RWPE2 (cell line): ENCODE data around the gene APOH.

Experiments
- ATAC-seq: fragments of 200-7000 bp; cut with Tn5 transposase; 3 replicates; pipeline ENCODE4 v1.9.1; 2021; ENCODE audit warnings: low read depth
- DNase-seq: peaks from one replicate; pipeline ENCODE4 v3.0.0-alpha.2; 2020; ENCODE audit warnings: low spot score
- H3K27ac ChIP-seq: fragments of 450-650 bp; 2 replicates; pipeline ENCODE4 v1.5.1; 2017; ENCODE audit warnings: mild to moderate bottlenecking; ENCODE audit not compliant: poor library complexity, severe bottlenecking
- H3K27me3 ChIP-seq: fragments of 250-450 bp; sonication (Bioruptor Pico); 2 replicates; pipeline ENCODE4 v1.5.1; 2021; ENCODE audit warnings: mild to moderate bottlenecking, moderate library complexity; ENCODE audit not compliant: insufficient read depth, poor library complexity, severe bottlenecking
- H3K36me3 ChIP-seq: fragments of 250-450 bp; sonication (Bioruptor Pico); 2 replicates; pipeline ENCODE4 v1.5.1; 2020; ENCODE audit warnings: low read depth, mild to moderate bottlenecking, moderate library complexity
- H3K4me1 ChIP-seq: fragments of 250-450 bp; sonication (Bioruptor Pico); 2 replicates; pipeline ENCODE4 v1.5.1; 2021; ENCODE audit warnings: mild to moderate bottlenecking, moderate library complexity; ENCODE audit not compliant: insufficient read depth, poor library complexity, severe bottlenecking
- H3K4me3 ChIP-seq: fragments of 250-450 bp; sonication (Bioruptor Pico); 2 replicates; pipeline ENCODE4 v1.5.1; 2021; ENCODE audit warnings: mild to moderate bottlenecking, moderate library complexity; ENCODE audit not compliant: severe bottlenecking
- H3K9me3 ChIP-seq: fragments of 250-450 bp; sonication (Bioruptor Pico); 2 replicates; pipeline ENCODE4 v1.5.1; 2021; ENCODE audit warnings: mild to moderate bottlenecking, moderate library complexity; ENCODE audit not compliant: severe bottlenecking
- CTCF ChIP-seq: fragments of 450-650 bp; IDR thresholded peaks from one replicate; pipeline ENCODE4 v1.5.1; 2017; ENCODE audit warnings: mild to moderate bottlenecking, moderate library complexity; ENCODE audit not compliant: poor library complexity, severe bottlenecking

The APOH gene

GRCh38 chr17:66230922-66231591, 1.8 kb upstream of the APOH start:
- TF ChIP-seq CTCF = no peak
- Histone ChIP-seq H3K36me3 (no peaks in the 10 kb centered on the region), H3K27me3 (peaks cover 3% of the 10 kb centered on the region), H3K4me3 (no peak overlapping the region), H3K27ac (no peak overlapping the region), H3K9me3 (no peaks in the 10 kb centered on the region), H3K4me1 (no peaks in the 10 kb centered on the region)
- DNase-seq (no peak), ATAC-seq (no peak)

DNA sequence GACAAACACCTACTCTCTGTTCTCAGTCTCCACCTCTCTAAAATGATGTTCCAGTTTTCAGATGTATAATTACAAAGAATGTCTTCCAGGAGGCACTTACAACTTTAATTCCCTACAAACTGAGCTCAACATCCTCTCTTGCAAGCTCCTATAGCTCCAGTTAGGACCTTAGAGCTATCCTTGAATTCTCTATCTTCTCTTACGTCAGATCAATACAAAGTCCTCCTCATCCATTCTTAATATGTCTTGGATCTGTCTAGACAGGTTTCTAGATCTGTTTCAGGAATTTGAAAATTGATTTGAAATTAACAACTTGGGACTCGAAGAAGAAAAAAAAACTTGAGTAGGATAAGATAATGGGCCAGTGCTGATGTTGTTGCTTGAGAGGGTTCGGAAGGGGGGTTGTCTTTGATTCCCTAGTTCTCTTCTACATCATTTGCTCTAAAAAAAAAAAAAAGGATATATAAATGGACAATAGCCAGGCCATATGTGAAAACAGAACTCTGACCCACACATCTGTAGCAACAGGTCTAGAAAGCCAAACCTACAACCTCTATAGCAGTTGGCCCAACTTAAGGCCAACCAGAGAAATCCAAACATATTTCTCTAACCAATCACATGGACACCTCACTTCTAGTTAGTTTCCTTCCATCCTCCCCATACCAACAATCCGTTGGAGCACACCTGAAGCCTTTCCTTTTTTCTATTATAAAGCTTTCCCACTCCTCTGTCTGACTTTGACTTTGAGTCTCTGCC, 746 bp upstream of the APOH start:
- DNase-seq = no peak
- TF ChIP-seq CTCF = no peak
- Histone ChIP-seq H3K27me3 (no peaks in the 10 kb centered on the region), H3K4me3 (no peak overlapping the region), H3K36me3 (no peaks in the 10 kb centered on the region), H3K9me3 (no peaks in the 10 kb centered on the region), H3K27ac (no peak overlapping the region), H3K4me1 (no peaks in the 10 kb centered on the region)
- no peak for ATAC-seq

DNA sequence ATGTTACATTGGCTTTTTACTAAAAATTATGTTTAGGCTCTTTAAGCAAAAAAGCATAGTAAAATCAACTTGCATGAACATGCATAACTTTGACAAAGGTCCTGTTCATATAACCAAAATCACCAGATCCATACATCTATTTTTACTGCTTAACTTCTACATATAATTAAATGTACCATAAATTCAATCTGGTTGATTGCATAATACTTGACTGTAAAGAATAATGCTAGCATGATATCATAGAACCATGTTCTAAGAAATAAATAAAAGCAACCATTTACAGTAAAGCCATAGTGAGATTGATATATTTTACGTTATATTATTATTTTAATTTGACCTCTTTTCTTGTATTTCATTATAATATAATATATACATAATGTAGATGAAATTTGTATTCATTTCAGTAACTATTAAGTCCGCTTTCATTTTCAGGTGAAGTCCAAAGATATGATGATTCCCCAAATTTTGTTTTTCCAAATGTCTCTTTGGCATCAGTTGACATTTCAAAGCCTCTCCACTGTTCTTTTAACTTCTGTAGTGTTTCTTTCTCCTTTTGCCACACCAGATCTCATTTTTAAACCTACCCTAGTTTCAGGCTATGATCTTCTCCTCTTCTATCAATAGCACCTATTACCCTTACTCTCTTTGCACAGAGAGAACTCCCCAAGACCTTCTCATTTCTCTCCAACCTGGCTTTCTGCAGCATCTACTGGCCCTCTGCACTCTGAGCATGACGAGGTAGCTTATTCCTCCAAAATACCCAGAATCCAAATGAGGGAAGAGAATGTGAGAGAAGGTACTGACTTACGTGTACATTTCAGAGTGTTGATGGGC, 1.8 kb downstream of the APOH start:
- H3K36me3 ChIP-seq = no peaks in the 10 kb centered on the region
- H3K4me3 ChIP-seq = no peak overlapping the region
- H3K4me1 ChIP-seq = no peaks in the 10 kb centered on the region
- TF ChIP-seq CTCF = no peak
- no peaks in the 10 kb centered on the region for H3K9me3 ChIP-seq
- DNase-seq (no peak), ATAC-seq (no peak)
- no peak overlapping the region for H3K27ac ChIP-seq
- H3K27me3 ChIP-seq = no peaks in the 10 kb centered on the region

DNA sequence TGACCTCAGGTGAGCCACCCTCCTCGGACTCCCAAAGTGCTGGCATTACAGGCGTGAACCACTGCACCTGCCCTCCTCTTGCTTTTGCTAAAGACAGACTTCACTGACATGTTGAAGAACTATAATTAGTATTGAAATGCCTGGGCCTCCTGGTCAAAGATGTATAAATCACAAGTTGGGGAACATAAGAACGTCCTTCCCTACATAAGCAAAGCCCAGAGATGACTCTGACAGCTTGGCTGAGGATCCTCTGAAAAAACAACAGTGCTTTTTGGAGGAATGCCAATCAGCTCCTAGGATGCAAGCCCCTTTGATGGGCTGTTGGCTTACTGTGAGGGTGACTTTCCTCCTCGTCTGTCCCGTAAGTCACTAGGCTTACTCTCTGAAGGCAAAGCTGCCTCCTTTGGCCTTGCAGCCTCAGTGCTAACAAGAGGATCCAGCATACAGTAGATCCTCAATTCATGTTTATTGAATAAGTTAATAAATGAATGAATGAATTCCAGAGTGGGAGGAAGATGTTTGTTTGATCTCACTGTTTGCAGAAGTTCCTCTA, 6.3 kb downstream of the APOH start:
- no peaks in the 10 kb centered on the region for H3K4me1 ChIP-seq
- no peak for TF ChIP-seq CTCF
- no peak overlapping the region for H3K27ac ChIP-seq
- no peak for ATAC-seq
- no peaks in the 10 kb centered on the region for H3K36me3 ChIP-seq
- H3K4me3 ChIP-seq = no peak overlapping the region
- DNase-seq = no peak
- no peaks in the 10 kb centered on the region for H3K9me3 ChIP-seq
- H3K27me3 ChIP-seq = no peaks in the 10 kb centered on the region
